ENCODE data around the gene CEACAM19.

GRCh38 chr19:44731622-44732021, 60.3 kb downstream of the CEACAM19 start:
- TF ChIP-seq USF2 (IDR thresholded peaks at IDR 0.05; ENCODE audit: low read depth, low read length) = no peak
- TF ChIP-seq, protein P1, sequence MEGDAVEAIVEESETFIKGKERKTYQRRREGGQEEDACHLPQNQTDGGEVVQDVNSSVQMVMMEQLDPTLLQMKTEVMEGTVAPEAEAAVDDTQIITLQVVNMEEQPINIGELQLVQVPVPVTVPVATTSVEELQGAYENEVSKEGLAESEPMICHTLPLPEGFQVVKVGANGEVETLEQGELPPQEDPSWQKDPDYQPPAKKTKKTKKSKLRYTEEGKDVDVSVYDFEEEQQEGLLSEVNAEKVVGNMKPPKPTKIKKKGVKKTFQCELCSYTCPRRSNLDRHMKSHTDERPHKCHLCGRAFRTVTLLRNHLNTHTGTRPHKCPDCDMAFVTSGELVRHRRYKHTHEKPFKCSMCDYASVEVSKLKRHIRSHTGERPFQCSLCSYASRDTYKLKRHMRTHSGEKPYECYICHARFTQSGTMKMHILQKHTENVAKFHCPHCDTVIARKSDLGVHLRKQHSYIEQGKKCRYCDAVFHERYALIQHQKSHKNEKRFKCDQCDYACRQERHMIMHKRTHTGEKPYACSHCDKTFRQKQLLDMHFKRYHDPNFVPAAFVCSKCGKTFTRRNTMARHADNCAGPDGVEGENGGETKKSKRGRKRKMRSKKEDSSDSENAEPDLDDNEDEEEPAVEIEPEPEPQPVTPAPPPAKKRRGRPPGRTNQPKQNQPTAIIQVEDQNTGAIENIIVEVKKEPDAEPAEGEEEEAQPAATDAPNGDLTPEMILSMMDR (conservative IDR thresholded peaks at IDR 0.05; ENCODE audit: low read depth, low read length) = no peak
- no peak for TF ChIP-seq RFX5 (IDR thresholded peaks at IDR 0.05; ENCODE audit: low read depth, low read length)
- TF ChIP-seq MAFK (IDR thresholded peaks at IDR 0.05; ENCODE audit: low read depth, low read length) = no peak
- TF ChIP-seq MAZ (IDR thresholded peaks at IDR 0.05; ENCODE audit: borderline replicate concordance, low read depth, low read length) = no peak
- TF ChIP-seq POLR2A (IDR thresholded peaks at IDR 0.05; ENCODE audit: low read depth, low read length) = no peak
- TF ChIP-seq BHLHE40 (IDR thresholded peaks at IDR 0.05; ENCODE audit: low read depth, low read length) = no peak
- TF ChIP-seq SMC3 (IDR thresholded peaks at IDR 0.05; ENCODE audit: low read depth, low read length) = no peak
- no peak for TF ChIP-seq MXI1 (IDR thresholded peaks at IDR 0.05; ENCODE audit: borderline replicate concordance, low read depth, low read length)

Measured in IMR-90 (cell line).